ENCODE data around the gene CHST11. TPM values are rescaled to one million over a fixed set of nuclear protein-coding genes. Genes with fewer than 3 reads are reported as not detected.

The CHST11 gene
- total and polyA plus RNA-seq, 9 donors, result 4.0 to 39.9 (median 20.1) TPM

DNA sequence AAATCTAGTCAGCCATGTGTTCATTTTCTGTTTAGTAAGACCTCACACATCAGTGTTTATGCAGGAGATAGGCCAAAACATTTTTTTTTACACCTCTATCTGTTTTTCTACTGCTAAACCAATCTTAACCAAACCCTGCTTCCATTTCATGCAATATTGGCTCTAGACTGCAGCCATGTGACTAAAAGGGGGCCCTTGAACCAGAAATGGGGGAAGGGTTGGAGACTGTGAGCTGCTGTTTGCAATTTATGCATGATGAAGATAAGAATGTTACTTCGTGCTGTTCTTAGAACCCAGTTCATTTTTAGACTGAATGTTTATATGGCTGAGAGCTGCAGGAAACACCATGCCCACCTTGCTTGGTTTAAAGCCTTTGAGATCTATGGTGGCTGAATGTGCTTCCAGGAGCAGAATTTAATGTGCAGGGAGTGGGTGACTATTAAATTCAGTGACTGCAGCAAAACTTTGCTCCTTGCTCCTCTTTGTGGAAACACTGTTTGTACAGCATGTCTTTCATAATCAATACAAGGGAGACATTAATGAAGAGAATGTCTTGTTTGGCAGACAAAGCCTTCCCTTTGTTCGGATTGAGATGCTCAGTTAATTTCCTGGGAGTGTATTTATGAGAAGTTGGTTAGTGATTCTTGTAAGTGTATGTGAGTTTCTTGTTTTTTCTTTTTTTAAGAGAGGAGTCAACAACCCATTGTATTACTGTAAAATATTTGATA is 53.6 kb downstream of the CHST11 start:
- WGBS, 3 donors, result 36 to 44% (median 39%) methylated on average over 2 of the region's 2 CpGs
- Histone ChIP-seq H3K27ac (no peak overlapping the region), H3K36me3 (no peaks in the 10 kb centered on the region), H3K4me1 (ENCODE audit: insufficient read depth) (peaks cover 2% of the 10 kb centered on the region), H3K4me3 (no peak overlapping the region), H3K27me3 (no peaks in the 10 kb centered on the region), H3K9me3 (no peaks in the 10 kb centered on the region)
- no peak for TF ChIP-seq CTCF (IDR thresholded peaks at IDR 0.05)
- TF ChIP-seq POLR2A (IDR thresholded peaks at IDR 0.05), result no peak
- no peak for TF ChIP-seq EP300 (IDR thresholded peaks at IDR 0.05)
- DNase-seq, result no peak
- intact Hi-C loops (cut with DNase I), result no loop called here

- WGBS, 3 donors, result 79 to 81% (median 79%) methylated on average over 2 of the region's 2 CpGs
- Histone ChIP-seq H3K9me3 (no peaks in the 10 kb centered on the region), H3K4me1 (ENCODE audit: insufficient read depth) (peaks cover 2% of the 10 kb centered on the region), H3K4me3 (no peak overlapping the region), H3K36me3 (no peaks in the 10 kb centered on the region), H3K27ac (no peak overlapping the region), H3K27me3 (no peaks in the 10 kb centered on the region)
- TF ChIP-seq EP300 (IDR thresholded peaks at IDR 0.05) (no peak), POLR2A (IDR thresholded peaks at IDR 0.05) (no peak)
- intact Hi-C loops (cut with DNase I), result no loop called here
- no peak for DNase-seq
Measured at GRCh38 chr12:104510873-104511440, 54.2 kb downstream of the CHST11 start.

DNA sequence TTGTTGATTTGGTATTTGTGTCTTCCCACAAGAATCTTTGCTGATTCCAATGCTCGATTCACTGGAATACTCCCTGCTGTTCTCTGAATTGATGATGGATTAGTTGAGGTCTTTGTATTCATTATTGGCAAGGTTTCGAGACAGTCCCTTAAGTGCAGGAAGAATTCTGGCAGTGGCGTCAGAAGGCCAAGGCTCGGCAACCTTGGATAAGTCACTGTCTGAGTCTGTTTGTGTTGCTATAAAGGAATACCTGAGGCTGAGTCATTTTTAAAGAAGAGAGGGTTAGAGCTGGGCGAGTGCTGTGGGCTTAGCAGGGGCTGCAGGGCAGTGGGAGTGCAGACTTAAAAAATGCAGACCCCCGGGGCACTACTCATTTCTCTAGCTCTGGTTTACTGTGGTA is 56.9 kb downstream of the CHST11 start:
- no peaks in the 10 kb centered on the region for H3K36me3 ChIP-seq
- no peaks in the 10 kb centered on the region for H3K9me3 ChIP-seq
- H3K4me1 ChIP-seq (ENCODE audit: insufficient read depth), result peaks cover 2% of the 10 kb centered on the region
- TF ChIP-seq CTCF (IDR thresholded peaks at IDR 0.05) (no peak), POLR2A (IDR thresholded peaks at IDR 0.05) (no peak), EP300 (IDR thresholded peaks at IDR 0.05) (no peak)
- no peak overlapping the region for H3K4me3 ChIP-seq
- no peaks in the 10 kb centered on the region for H3K27me3 ChIP-seq
- intact Hi-C loops (cut with DNase I), result no loop called here
- H3K27ac ChIP-seq, result no peak overlapping the region
- 86 to 89% (median 89%) methylated on average over 6 of the region's 6 CpGs for WGBS, 3 donors
- no peak for DNase-seq

DNA sequence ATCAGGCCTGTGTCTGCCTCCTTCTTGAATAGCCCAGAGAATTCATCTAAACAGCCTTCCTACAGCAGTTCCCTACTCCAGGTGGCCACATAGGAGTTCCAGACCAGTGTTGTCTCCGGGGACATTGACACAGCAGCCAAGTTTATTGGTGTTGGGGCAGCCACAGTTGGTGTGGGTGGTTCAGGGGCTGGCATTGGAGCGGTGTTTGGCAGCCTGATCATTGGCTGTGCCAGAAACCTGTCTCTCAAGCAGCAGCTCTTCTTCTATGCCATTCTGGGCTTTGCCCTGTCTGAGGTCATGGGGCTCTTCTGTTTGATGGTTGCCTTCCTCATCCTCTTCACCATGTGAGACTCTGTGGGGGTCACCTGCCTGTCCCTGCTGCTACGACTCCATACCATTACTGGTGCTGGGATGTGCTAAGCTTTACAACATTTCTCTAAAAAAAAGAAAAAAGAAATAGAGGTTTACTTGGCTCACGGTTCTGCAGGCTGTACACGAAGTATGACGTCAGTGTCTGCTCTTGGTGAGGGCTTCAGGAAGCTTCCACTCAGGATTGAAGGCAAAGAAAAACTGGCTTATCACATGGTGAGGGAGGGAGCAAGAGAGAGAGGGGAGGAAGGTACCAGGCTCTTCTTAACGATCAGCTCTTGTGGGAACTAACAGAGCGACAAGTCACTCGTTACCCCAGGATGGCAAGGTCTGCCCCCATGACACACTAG is 57.5 kb downstream of the CHST11 start:
- Histone ChIP-seq H3K4me1 (ENCODE audit: insufficient read depth) (peaks cover 2% of the 10 kb centered on the region), H3K4me3 (no peak overlapping the region), H3K27ac (no peak overlapping the region), H3K9me3 (no peaks in the 10 kb centered on the region), H3K36me3 (no peaks in the 10 kb centered on the region), H3K27me3 (no peaks in the 10 kb centered on the region)
- TF ChIP-seq EP300 (IDR thresholded peaks at IDR 0.05) (no peak), POLR2A (IDR thresholded peaks at IDR 0.05) (no peak), CTCF (IDR thresholded peaks at IDR 0.05) (no peak)
- WGBS, 3 donors, result 92 to 95% (median 92%) methylated on average over 9 of the region's 9 CpGs
- intact Hi-C loops (cut with DNase I), result no loop called here
- no peak for DNase-seq

Measured in ovary (tissue), 9 donors.